PC-3 (cell line): Measurements from ENCODE around the gene ASB10.

ENCODE experiments used
- EZH2 ChIP-seq: fragments of 300-600 bp; sonication (generic); IDR thresholded peaks from one replicate; pipeline ENCODE4 v1.6.1; 2017; ENCODE audit warnings: antibody characterized with exemption, mild to moderate bottlenecking, low read length; ENCODE audit not compliant: unreplicated experiment
- TF ChIP-seq, protein P1 (sequence below): fragments of 300-600 bp; sonication (generic); conservative IDR thresholded peaks from 2 replicates; pipeline ENCODE4 v1.5.1; 2017; ENCODE audit warnings: antibody characterized with exemption, low read depth, mild to moderate bottlenecking, low read length

DNA sequence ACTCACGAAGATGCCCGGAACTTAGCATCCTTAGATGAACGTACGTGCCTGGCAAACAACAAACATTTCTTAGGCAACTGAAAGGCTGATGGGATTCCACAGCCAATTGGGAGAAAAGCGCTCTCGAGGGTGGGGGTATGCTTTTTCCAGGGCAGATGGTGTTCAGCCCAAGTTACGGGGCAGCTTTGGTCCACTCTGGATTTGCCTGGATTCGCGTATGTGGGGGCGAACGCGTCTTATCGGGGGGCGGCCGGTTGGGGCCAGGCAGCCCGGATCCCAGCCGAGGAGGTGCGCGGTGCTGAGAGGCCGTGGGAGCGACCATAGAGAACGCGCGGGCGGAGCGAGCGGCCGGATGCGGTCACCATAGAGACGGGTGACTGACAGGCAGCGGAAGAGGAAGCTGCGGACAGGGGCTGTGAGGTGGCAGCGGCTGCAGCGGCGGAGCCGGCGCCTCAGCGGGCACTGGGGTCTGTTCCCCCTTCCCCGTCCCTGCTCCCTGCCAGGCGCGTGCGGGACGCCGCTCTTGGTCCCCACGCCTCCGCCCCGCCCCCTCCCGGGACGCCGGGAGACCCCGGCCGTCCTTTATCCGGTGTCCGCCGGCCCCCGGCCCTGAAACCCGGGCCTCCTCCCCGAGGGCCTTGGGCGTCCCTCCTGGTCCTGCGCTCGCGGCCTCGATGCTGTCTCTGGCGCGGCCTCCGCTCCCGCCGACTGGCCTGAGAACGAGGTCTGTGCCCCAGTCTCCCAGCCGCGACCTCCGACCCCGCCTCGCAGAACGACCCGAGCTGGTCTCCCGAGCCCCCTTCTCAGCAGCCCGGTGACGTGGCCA, 45.3 kb upstream of the ASB10 start, which contains the start of gene CHPF2:
- TF ChIP-seq, protein P1, sequence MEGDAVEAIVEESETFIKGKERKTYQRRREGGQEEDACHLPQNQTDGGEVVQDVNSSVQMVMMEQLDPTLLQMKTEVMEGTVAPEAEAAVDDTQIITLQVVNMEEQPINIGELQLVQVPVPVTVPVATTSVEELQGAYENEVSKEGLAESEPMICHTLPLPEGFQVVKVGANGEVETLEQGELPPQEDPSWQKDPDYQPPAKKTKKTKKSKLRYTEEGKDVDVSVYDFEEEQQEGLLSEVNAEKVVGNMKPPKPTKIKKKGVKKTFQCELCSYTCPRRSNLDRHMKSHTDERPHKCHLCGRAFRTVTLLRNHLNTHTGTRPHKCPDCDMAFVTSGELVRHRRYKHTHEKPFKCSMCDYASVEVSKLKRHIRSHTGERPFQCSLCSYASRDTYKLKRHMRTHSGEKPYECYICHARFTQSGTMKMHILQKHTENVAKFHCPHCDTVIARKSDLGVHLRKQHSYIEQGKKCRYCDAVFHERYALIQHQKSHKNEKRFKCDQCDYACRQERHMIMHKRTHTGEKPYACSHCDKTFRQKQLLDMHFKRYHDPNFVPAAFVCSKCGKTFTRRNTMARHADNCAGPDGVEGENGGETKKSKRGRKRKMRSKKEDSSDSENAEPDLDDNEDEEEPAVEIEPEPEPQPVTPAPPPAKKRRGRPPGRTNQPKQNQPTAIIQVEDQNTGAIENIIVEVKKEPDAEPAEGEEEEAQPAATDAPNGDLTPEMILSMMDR: no peak
- no peak for TF ChIP-seq EZH2
